ENCODE measurements around the gene ATCAY.
A peak's percentile ranks its signal among the peaks of the same experiment; 100 is the strongest.
"Not testable (repeated sequence)": the region's sequence is repeated elsewhere in the genome, so short reads cannot be mapped to it uniquely, and the experiment has no call there.

ATCAY gene

GRCh38 chr19:3868770-3869456, 11.6 kb upstream of the ATCAY start, which contains the start of gene ZFR2:
ZFR2 (minus strand) TSS chr19:3869038; CDS start chr19:3869017, 21 bp downstream.
- Histone ChIP-seq H3K4me2 (no peak within 1 kb of the TSS), H3K27me3 (peaks cover 27% of the 10 kb centered on the region), H3K36me3 (no peaks in the 10 kb centered on the region), H3K9ac (no peak within 1 kb of the TSS), H3K9me3 (no peaks in the 10 kb centered on the region), H3K4me1 (no peaks in the 10 kb centered on the region), H4K20me1 (peaks cover 4% of the 10 kb centered on the region; the same call in 1 of the 2 replicates), H3K27ac (no peak within 1 kb of the TSS), H3K4me3 (no peak within 1 kb of the TSS)
- no peak for TF ChIP-seq Cebpa-rat (IDR thresholded peaks at IDR 0.05)

GRCh38 chr19:3873151-3873550, 7.3 kb upstream of the ATCAY start:
- H3K4me3 ChIP-seq, result no peak overlapping the region
- H3K4me2 ChIP-seq, result no peak overlapping the region
- H3K9me3 ChIP-seq, result no peaks in the 10 kb centered on the region
- H3K36me3 ChIP-seq, result no peaks in the 10 kb centered on the region
- peaks cover 5% of the 10 kb centered on the region for H3K27me3 ChIP-seq
- no peaks in the 10 kb centered on the region for H3K4me1 ChIP-seq
- H4K20me1 ChIP-seq, result no peaks in the 10 kb centered on the region
- TF ChIP-seq Cebpa-rat (IDR thresholded peaks at IDR 0.05), result no peak
- no peak overlapping the region for H3K9ac ChIP-seq
- no peak overlapping the region for H3K27ac ChIP-seq

GRCh38 chr19:3874695-3875094, 5.8 kb upstream of the ATCAY start:
- H3K27me3 ChIP-seq, H3K4me2 ChIP-seq, H3K27ac ChIP-seq, H3K9me3 ChIP-seq, H3K4me3 ChIP-seq, H4K20me1 ChIP-seq, H3K9ac ChIP-seq, H3K36me3 ChIP-seq, H3K4me1 ChIP-seq: not testable (repeated sequence)

- no peaks in the 10 kb centered on the region for H3K36me3 ChIP-seq
- H3K9ac ChIP-seq, result no peak overlapping the region
- no peak overlapping the region for H3K4me3 ChIP-seq
- peaks cover 6% of the 10 kb centered on the region for H3K4me1 ChIP-seq
- no peaks in the 10 kb centered on the region for H3K9me3 ChIP-seq
- no peak overlapping the region for H3K4me2 ChIP-seq
- H3K27ac ChIP-seq, result no peak overlapping the region
- peaks cover 31% of the 10 kb centered on the region for H3K27me3 ChIP-seq
- TF ChIP-seq Cebpa-rat (IDR thresholded peaks at IDR 0.05), result no peak
- H4K20me1 ChIP-seq, result no peaks in the 10 kb centered on the region
Measured at GRCh38 chr19:3879656-3880055, 829 bp upstream of the ATCAY start.

- no peaks in the 10 kb centered on the region for H3K9me3 ChIP-seq
- no peak overlapping the region for H3K4me3 ChIP-seq
- H3K4me1 ChIP-seq, result peaks cover 6% of the 10 kb centered on the region
- H3K4me2 ChIP-seq, result peak overlapping the region; percentile 53
- no peaks in the 10 kb centered on the region for H3K36me3 ChIP-seq
- no peak for TF ChIP-seq Cebpa-rat (IDR thresholded peaks at IDR 0.05)
- no peaks in the 10 kb centered on the region for H4K20me1 ChIP-seq
- peaks cover 31% of the 10 kb centered on the region for H3K27me3 ChIP-seq
- no peak overlapping the region for H3K27ac ChIP-seq
- no peak overlapping the region for H3K9ac ChIP-seq
Measured at GRCh38 chr19:3881272-3882040, 971 bp downstream of the ATCAY start.

GRCh38 chr19:3882041-3882384, 1.5 kb downstream of the ATCAY start:
- no peaks in the 10 kb centered on the region for H4K20me1 ChIP-seq
- H3K9ac ChIP-seq, result no peak overlapping the region
- H3K4me2 ChIP-seq, result peak overlapping the region; percentile 53

GRCh38 chr19:3890591-3890990, 10.1 kb downstream of the ATCAY start:
- Histone ChIP-seq H3K27me3 (no peaks in the 10 kb centered on the region), H3K27ac (no peak overlapping the region), H4K20me1 (no peaks in the 10 kb centered on the region), H3K4me2 (no peak overlapping the region), H3K9me3 (no peaks in the 10 kb centered on the region), H3K36me3 (no peaks in the 10 kb centered on the region), H3K4me1 (no peaks in the 10 kb centered on the region), H3K4me3 (no peak overlapping the region), H3K9ac (no peak overlapping the region)
- no peak for TF ChIP-seq Cebpa-rat (IDR thresholded peaks at IDR 0.05)

More at GRCh38 chr19:3882041-3882384, 1.5 kb downstream of the ATCAY start:
- Histone ChIP-seq H3K4me1 (peaks cover 6% of the 10 kb centered on the region), H3K36me3 (no peaks in the 10 kb centered on the region), H3K27ac (no peak overlapping the region), H3K9me3 (no peaks in the 10 kb centered on the region), H3K27me3 (peaks cover 31% of the 10 kb centered on the region), H3K4me3 (no peak overlapping the region)
- TF ChIP-seq Cebpa-rat (IDR thresholded peaks at IDR 0.05), result no peak

GRCh38 chr19:3893509-3894179, 13.2 kb downstream of the ATCAY start:
- Histone ChIP-seq H3K4me3 (no peak overlapping the region), H3K27me3 (no peaks in the 10 kb centered on the region)

GRCh38 chr19:3894959-3895358, 14.5 kb downstream of the ATCAY start:
- not testable (repeated sequence) for H3K36me3 ChIP-seq, H3K4me3 ChIP-seq, H3K4me1 ChIP-seq, H3K27ac ChIP-seq, H3K27me3 ChIP-seq, H3K9ac ChIP-seq, H4K20me1 ChIP-seq, H3K4me2 ChIP-seq
- H3K9me3 ChIP-seq, result peaks cover 10% of the 10 kb centered on the region

More at GRCh38 chr19:3893509-3894179, 13.2 kb downstream of the ATCAY start:
- Histone ChIP-seq H4K20me1 (no peaks in the 10 kb centered on the region), H3K4me1 (no peaks in the 10 kb centered on the region), H3K4me2 (no peak overlapping the region), H3K36me3 (no peaks in the 10 kb centered on the region), H3K9me3 (peaks cover 7% of the 10 kb centered on the region), H3K27ac (no peak overlapping the region), H3K9ac (no peak overlapping the region)
- no peak for TF ChIP-seq Cebpa-rat (IDR thresholded peaks at IDR 0.05)

GRCh38 chr19:3895788-3896187, 15.3 kb downstream of the ATCAY start:
- Histone ChIP-seq H3K9me3 (peaks cover 10% of the 10 kb centered on the region), H3K27me3 (no peaks in the 10 kb centered on the region), H3K4me2 (no peak overlapping the region), H3K36me3 (no peaks in the 10 kb centered on the region), H3K4me3 (no peak overlapping the region), H3K27ac (no peak overlapping the region), H3K4me1 (no peaks in the 10 kb centered on the region), H4K20me1 (no peaks in the 10 kb centered on the region), H3K9ac (no peak overlapping the region)
- TF ChIP-seq Cebpa-rat (IDR thresholded peaks at IDR 0.05), result no peak

Measured in BLaER1 (cell line).